ENCODE results near the gene DRC3.

DRC3 gene

DNA sequence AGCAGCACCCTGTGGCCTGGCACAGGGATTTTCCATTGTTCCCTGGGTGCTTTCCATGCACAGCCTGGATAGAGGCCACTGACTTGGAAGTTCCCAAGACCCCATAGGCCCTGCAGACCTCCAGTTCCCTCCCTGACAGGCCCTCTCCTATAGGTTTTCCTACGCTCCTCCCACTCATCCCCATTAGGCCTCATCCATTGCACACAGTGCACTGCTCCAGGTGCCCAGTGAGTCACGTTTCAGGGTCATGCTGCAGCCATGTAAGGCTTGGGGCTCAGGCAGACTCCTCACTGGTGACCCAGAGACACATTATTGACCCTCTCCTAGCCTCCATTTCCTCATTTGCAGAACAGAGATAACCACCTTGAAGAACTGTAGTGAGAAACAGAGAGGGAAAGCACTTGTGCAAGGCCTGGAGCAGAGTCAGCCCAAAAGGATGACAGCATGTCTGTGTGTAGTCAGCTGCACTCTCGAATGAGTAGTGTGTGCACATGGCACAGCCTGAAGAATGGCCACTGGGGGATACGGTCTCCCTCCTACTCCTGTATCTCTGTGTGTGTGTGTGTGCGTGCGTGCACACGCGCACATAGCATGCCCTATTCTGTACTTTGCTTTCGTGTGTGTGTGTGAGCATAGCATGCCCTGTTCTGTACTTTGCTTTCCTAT, 26.8 kb downstream of the DRC3 start:
- peak; percentile 12 for DNase-seq (ENCODE audit: low read depth)
- no peak overlapping the region for H3K4me3 ChIP-seq (ENCODE audit: low read length)
- TF ChIP-seq, protein P1, sequence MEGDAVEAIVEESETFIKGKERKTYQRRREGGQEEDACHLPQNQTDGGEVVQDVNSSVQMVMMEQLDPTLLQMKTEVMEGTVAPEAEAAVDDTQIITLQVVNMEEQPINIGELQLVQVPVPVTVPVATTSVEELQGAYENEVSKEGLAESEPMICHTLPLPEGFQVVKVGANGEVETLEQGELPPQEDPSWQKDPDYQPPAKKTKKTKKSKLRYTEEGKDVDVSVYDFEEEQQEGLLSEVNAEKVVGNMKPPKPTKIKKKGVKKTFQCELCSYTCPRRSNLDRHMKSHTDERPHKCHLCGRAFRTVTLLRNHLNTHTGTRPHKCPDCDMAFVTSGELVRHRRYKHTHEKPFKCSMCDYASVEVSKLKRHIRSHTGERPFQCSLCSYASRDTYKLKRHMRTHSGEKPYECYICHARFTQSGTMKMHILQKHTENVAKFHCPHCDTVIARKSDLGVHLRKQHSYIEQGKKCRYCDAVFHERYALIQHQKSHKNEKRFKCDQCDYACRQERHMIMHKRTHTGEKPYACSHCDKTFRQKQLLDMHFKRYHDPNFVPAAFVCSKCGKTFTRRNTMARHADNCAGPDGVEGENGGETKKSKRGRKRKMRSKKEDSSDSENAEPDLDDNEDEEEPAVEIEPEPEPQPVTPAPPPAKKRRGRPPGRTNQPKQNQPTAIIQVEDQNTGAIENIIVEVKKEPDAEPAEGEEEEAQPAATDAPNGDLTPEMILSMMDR (conservative IDR thresholded peaks at IDR 0.05; ENCODE audit: low read length): no peak

DNA sequence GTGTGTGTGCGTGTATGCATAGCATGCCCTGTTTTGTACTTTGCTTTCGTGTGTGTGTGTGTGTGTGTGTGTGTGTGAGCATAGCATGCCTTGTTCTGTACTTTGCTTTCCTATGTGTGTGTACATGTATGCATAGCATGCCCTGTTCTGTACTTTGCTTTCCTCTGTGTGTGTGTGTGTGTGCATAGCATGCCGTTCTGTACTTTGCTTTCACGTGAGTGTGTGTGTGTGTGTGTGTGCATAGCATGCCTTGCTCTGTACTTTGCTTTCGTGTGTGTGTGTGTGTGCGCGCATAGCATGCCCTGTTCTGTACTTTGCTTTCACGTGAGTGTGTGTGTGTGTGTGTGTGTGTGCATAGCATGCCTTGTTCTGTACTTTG, 27.4 kb downstream of the DRC3 start:
- DNase-seq (ENCODE audit: low read depth): no peak
- TF ChIP-seq, protein P1 (conservative IDR thresholded peaks at IDR 0.05; ENCODE audit: low read length): no peak
- no peak overlapping the region for H3K4me3 ChIP-seq (ENCODE audit: low read length)

DNA sequence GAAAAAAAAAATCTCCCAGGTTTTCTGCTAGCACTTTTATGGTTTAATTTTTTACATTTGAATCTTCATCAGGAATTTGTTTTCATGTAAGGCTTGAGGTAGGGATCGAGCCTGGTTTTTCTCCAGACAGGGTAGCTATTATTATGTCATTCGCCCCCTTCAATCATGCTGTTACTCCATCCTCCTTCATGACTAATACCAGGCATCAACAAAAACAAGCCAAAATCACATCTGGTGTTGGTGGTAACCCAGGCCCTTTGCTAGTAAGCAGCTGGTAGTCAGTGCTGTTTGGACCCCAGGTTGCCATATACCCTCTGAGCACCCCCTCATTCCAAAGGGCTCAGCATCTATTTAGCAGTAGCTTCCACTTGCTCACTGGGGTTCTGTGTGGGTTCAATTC, 29.5 kb downstream of the DRC3 start:
- peak; percentile 53 for DNase-seq (ENCODE audit: low read depth)
- TF ChIP-seq, protein P1 (conservative IDR thresholded peaks at IDR 0.05; ENCODE audit: low read length): no peak
- H3K4me3 ChIP-seq (ENCODE audit: low read length): no peak overlapping the region

DNA sequence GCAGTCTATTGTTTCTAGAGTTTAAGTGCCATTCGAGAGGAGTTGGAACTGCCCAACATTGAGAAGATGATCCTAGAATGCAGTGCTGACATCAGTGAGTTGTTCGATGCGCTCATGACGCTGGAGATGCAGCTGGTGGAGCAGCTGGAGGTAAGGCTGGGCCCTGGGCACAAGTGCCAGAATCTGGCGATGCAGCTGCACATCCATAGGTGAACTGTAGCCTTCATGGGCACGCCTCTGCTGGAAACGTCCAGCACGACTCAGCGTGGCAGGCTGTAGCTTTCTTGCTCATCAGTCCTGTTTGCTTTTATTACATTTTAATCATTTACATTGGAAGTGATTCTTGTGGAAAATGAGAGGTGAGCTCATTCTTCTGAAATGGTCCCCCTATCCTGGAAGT, 31.7 kb downstream of the DRC3 start:
- H3K4me3 ChIP-seq (ENCODE audit: low read length): no peak overlapping the region
- TF ChIP-seq, protein P1 (conservative IDR thresholded peaks at IDR 0.05; ENCODE audit: low read length): no peak
- DNase-seq (ENCODE audit: low read depth): no peak

DNA sequence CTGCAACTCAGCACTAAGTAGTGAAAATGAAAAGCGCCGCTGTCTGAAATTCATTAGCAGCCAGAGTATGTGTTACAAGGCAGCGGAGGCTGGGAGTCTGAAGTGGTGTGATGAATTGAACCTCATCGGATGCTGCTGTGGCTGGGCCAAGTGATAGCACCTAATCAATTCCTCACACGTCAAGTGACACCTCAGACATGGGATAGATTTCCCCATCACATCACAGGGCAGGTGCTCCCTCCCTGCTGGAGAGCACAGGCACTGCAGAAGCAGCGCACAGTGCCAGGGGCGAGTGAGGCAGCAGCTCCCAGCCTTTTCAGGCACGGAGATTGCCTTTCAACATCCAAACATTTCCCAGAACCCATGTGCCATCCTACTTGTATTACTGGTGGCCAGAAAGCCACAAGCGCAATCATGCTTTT, 32.2 kb downstream of the DRC3 start:
- no peak for DNase-seq (ENCODE audit: low read depth)
- TF ChIP-seq, protein P1 (conservative IDR thresholded peaks at IDR 0.05; ENCODE audit: low read length): peak; percentile 10; the same call in 1 of the 2 replicates
- H3K4me3 ChIP-seq (ENCODE audit: low read length): no peak overlapping the region

DNA sequence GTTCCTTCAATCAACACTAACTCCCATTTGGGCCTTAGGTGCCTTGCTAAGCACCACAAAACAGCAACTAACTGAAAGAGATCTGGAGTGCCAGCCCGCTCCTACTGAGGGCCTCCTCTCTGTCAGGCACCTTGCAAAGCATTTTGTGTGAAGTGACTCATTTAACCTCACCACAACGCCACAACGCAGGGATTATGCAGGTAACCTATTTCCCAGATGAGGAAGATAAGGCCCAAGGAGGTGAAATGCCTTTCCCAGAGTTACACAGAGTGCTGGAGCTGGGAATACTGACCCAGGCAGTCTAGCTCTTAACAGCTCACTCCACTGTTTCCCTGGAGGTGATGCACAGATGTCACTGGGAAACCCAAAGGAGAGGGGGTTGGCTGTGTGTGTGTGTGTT, 32.8 kb downstream of the DRC3 start:
- H3K4me3 ChIP-seq (ENCODE audit: low read length): no peak overlapping the region
- DNase-seq (ENCODE audit: low read depth): no peak
- TF ChIP-seq, protein P1 (conservative IDR thresholded peaks at IDR 0.05; ENCODE audit: low read length): no peak

DNA sequence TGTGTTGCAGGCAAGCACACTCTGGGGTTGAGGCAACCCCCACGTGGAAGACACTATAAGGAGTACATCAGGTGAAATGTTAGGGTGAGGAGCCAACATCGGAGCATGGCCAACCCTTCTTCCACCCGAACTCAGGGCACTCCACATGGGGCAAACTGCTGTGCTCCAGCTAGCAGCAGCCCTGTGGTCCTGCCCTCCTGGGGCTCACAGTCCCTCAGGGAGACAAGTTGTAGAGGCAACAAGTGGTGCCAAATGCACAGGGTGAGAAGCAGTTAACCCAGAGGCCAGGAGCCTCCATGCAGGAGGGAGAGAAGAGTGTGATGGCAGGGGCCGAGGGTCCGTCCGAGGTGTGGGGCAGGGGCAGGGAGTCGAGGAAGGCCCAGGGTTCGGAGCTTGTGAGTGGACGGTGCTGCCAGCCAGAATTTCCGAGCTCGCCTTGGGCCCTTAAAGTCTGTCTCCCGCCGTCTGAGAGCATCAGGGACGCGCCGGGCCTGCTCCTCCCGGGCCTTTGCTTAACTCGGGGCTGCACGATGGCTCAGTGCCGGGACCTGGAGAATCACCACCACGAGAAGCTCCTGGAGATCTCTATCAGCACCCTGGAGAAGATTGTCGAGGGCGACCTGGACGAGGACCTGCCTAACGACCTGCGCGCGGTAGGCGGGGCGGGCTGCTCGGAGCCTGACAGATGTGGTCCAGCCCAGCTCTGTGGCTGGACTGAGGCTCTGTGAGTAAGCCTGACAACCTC, 34.0 kb downstream of the DRC3 start:
- no peak for DNase-seq (ENCODE audit: low read depth)
- H3K4me3 ChIP-seq (ENCODE audit: low read length): no peak overlapping the region
- TF ChIP-seq, protein P1 (conservative IDR thresholded peaks at IDR 0.05; ENCODE audit: low read length): no peak

All from AG10803 (cell line).